ENCODE results near the gene PLAC8L1. TPM values are rescaled to one million over a fixed set of nuclear protein-coding genes. Genes with fewer than 3 reads are reported as not detected.

Gene PLAC8L1
- total RNA-seq, 1 experiment from 2014 or later: 2.7 TPM

DNA sequence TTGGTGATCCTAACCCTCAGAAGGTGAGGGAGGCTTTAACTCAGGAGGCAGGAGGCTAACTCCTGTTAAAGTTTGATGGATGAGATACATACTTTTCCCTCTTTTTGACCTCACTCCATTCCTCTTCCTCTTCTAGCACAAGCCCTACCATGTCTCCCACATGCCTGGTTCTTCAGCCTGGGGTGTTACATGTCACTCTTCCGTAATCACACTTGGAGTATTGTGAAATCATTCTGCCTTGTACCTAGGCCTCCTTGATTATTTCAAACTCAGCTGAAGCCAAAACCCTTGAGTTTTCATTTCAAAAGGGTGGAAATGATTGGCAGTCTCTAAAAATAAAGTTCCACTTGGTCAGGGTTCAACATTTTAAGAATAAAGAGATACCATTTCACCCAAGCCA is 1.8 kb downstream of the PLAC8L1 start:
- CTCF ChIA-PET: no interaction called here
- POLR2A ChIA-PET (ENCODE audit: low non-redundant PET): no interaction called here
- intact Hi-C loops (cut with micrococcal nuclease; ENCODE audit: unreplicated experiment): no loop called here
- H3K4me3 ChIP-seq (ENCODE audit: low read depth, low read length, poor library complexity, severe bottlenecking): no peak overlapping the region
- H3K9me3 ChIP-seq (ENCODE audit: low read depth, low read length, poor library complexity, severe bottlenecking): no peaks in the 10 kb centered on the region
- no TSS peak for BruUV-seq (replicated peaks)
- no peak for DNase-seq (ENCODE audit: low spot score)
- H3K27me3 ChIP-seq (replicated peaks; ENCODE audit: insufficient read depth, low read depth, low read length, poor library complexity): no peaks in the 10 kb centered on the region
- peaks cover 6% of the 10 kb centered on the region for H3K36me3 ChIP-seq (ENCODE audit: insufficient read depth, low read length, poor library complexity, severe bottlenecking)
- no peaks in the 10 kb centered on the region for H3K4me1 ChIP-seq (ENCODE audit: insufficient read depth, low read length, poor library complexity, severe bottlenecking)
- H3K27ac ChIP-seq (ENCODE audit: low read depth, low read length, poor library complexity, severe bottlenecking): no peak overlapping the region
- TF ChIP-seq, protein P1, sequence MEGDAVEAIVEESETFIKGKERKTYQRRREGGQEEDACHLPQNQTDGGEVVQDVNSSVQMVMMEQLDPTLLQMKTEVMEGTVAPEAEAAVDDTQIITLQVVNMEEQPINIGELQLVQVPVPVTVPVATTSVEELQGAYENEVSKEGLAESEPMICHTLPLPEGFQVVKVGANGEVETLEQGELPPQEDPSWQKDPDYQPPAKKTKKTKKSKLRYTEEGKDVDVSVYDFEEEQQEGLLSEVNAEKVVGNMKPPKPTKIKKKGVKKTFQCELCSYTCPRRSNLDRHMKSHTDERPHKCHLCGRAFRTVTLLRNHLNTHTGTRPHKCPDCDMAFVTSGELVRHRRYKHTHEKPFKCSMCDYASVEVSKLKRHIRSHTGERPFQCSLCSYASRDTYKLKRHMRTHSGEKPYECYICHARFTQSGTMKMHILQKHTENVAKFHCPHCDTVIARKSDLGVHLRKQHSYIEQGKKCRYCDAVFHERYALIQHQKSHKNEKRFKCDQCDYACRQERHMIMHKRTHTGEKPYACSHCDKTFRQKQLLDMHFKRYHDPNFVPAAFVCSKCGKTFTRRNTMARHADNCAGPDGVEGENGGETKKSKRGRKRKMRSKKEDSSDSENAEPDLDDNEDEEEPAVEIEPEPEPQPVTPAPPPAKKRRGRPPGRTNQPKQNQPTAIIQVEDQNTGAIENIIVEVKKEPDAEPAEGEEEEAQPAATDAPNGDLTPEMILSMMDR (conservative IDR thresholded peaks at IDR 0.05; ENCODE audit: low read depth, low read length): no peak
- TF ChIP-seq EZH2 (IDR thresholded peaks at IDR 0.05; ENCODE audit: borderline replicate concordance, low read depth, low read length, poor library complexity, severe bottlenecking): no peak

DNA sequence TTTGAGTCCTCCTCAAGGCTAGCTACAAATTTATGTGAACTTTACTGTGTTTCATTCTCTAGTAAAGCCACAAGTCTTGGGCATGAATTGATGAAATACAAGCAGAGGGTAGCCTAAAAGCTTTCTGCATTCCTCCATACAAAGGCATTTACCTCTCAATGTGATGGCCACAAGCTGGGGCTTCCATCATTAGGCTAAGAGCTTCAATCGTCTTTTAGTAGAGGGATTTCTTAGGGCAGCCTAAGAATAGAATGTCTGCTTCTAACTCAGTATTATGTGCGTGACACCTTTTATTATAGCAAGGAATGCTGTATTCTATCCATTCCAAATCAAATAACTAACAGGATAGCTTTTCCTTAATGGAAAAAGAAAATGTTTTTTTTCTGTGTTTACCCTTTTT is 3.7 kb downstream of the PLAC8L1 start:
- Histone ChIP-seq H3K4me3 (ENCODE audit: low read depth, low read length, poor library complexity, severe bottlenecking) (no peak overlapping the region), H3K36me3 (ENCODE audit: insufficient read depth, low read length, poor library complexity, severe bottlenecking) (peaks cover 6% of the 10 kb centered on the region), H3K4me1 (ENCODE audit: insufficient read depth, low read length, poor library complexity, severe bottlenecking) (no peaks in the 10 kb centered on the region), H3K9me3 (ENCODE audit: low read depth, low read length, poor library complexity, severe bottlenecking) (no peaks in the 10 kb centered on the region), H3K27me3 (replicated peaks; ENCODE audit: insufficient read depth, low read depth, low read length, poor library complexity) (no peaks in the 10 kb centered on the region), H3K27ac (ENCODE audit: low read depth, low read length, poor library complexity, severe bottlenecking) (no peak overlapping the region)
- ChIA-PET POLR2A (ENCODE audit: low non-redundant PET) (no interaction called here), CTCF (no interaction called here)
- no peak for DNase-seq (ENCODE audit: low spot score)
- TF ChIP-seq EZH2 (IDR thresholded peaks at IDR 0.05; ENCODE audit: borderline replicate concordance, low read depth, low read length, poor library complexity, severe bottlenecking): no peak
- TF ChIP-seq, protein P1 (conservative IDR thresholded peaks at IDR 0.05; ENCODE audit: low read depth, low read length): no peak
- BruUV-seq (replicated peaks): no TSS peak
- intact Hi-C loops (cut with micrococcal nuclease; ENCODE audit: unreplicated experiment): no loop called here

DNA sequence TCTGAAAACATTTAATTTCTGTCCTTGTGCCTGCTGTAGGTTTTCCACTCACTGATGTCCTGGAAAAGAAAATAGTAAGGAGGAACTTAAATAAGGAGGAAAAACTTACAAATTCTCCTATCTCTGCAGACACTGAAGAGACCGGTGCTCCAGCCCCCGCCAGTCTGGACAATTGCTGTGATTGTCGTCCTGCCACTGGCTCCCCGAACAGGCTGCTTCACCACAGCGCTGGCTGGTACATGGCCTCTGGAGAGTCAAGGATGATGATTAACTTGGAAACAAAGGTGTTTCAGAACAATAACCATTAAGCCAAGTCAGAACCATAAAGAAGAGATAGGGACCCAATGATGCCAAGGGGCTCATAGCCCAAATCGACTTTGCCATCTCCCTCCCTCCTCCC is 7.3 kb downstream of the PLAC8L1 start:
- TF ChIP-seq, protein P1 (conservative IDR thresholded peaks at IDR 0.05; ENCODE audit: low read depth, low read length): no peak
- TF ChIP-seq EZH2 (IDR thresholded peaks at IDR 0.05; ENCODE audit: borderline replicate concordance, low read depth, low read length, poor library complexity, severe bottlenecking): no peak
- Histone ChIP-seq H3K9me3 (ENCODE audit: low read depth, low read length, poor library complexity, severe bottlenecking) (no peaks in the 10 kb centered on the region), H3K27me3 (replicated peaks; ENCODE audit: insufficient read depth, low read depth, low read length, poor library complexity) (no peaks in the 10 kb centered on the region), H3K4me1 (ENCODE audit: insufficient read depth, low read length, poor library complexity, severe bottlenecking) (no peaks in the 10 kb centered on the region), H3K27ac (ENCODE audit: low read depth, low read length, poor library complexity, severe bottlenecking) (no peak overlapping the region), H3K36me3 (ENCODE audit: insufficient read depth, low read length, poor library complexity, severe bottlenecking) (no peaks in the 10 kb centered on the region), H3K4me3 (ENCODE audit: low read depth, low read length, poor library complexity, severe bottlenecking) (no peak overlapping the region)
- BruUV-seq (replicated peaks): no TSS peak
- CTCF ChIA-PET: no interaction called here
- no peak for DNase-seq (ENCODE audit: low spot score)
- POLR2A ChIA-PET (ENCODE audit: low non-redundant PET): no interaction called here
- intact Hi-C loops (cut with micrococcal nuclease; ENCODE audit: unreplicated experiment): no loop called here

Measured in A673 (cell line).